HepG2 (cell line): ENCODE results near the gene EZH1.

Source experiments
- RAD21 ChIP-seq: fragments of 450-650 bp; formaldehyde crosslinking; IDR thresholded peaks from 2 replicates; pipeline ENCODE4 v1.5.0; 2020; ENCODE audit warnings: mild to moderate bottlenecking
- RXRB ChIP-seq: IDR thresholded peaks from 2 replicates; pipeline ENCODE4 v1.6.1; 2016; ENCODE audit warnings: borderline replicate concordance, missing genetic modification reagents, missing compliant biosample characterization
- SMAD1 ChIP-seq: sonication (generic); formaldehyde crosslinking; IDR thresholded peaks from 2 replicates; pipeline ENCODE4 v1.4.0; 2020; ENCODE audit warnings: missing genetic modification reagents, low read depth, mild to moderate bottlenecking, borderline replicate concordance
- ZNF629 ChIP-seq: sonication (generic); formaldehyde crosslinking; conservative IDR thresholded peaks from 2 replicates; pipeline ENCODE4 v1.5.0; 2020; ENCODE audit warnings: missing genetic modification reagents

DNA sequence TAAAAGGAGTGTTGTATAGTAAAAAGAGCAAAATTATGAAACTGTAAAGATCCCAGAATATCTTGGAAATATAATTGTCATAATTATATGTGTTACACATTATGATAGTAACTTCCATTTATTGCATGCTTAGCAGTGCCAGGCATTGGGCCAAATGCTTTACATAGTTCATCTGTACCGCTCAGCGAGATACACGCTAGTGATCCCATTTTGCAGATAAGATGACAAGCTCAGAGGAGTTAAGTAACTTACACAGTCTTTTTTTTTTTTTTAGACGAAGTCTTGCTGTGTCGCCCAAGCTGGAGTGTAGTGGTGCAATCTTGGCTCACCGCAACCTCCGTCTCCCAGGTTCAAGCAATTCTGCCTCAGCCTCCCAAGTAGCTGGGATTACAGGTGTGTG, 6.8 kb upstream of the EZH1 start:
- TF ChIP-seq SMAD1 (CRISPR knock-in tag), result no peak
- TF ChIP-seq RAD21 (CRISPR knock-in tag), result no peak
- no peak for TF ChIP-seq RXRB (CRISPR knock-in tag)
- TF ChIP-seq ZNF629, result no peak
